Mesothelial cell of epicardium (in vitro differentiated cells): ENCODE data around the gene ARID4B. TPM values are rescaled to one million over a fixed set of nuclear protein-coding genes. Genes with fewer than 3 reads are reported as not detected.

Experiments
- DNase-seq, 2 experiments: peaks; one replicate each; pipeline ENCODE4 v3.0.0; 2021; ENCODE audit warnings: low spot score in 2 of 2; ENCODE audit not compliant: unreplicated experiment in 2 of 2
- H3K27ac Mint-ChIP-seq: 2 replicates; pipeline ENCODE4 v1.8.0; 2021; ENCODE audit warnings: mixed read lengths
- H3K27me3 Mint-ChIP-seq: 2 replicates; pipeline ENCODE4 v1.8.0; 2021; ENCODE audit warnings: low read depth, mixed read lengths
- H3K36me3 Mint-ChIP-seq: 2 replicates; pipeline ENCODE4 v1.8.0; 2021; ENCODE audit warnings: mixed read lengths
- H3K4me1 Mint-ChIP-seq: 2 replicates; pipeline ENCODE4 v1.8.0; 2021; ENCODE audit warnings: mixed read lengths
- H3K4me3 Mint-ChIP-seq: 2 replicates; pipeline ENCODE4 v1.8.0; 2021; ENCODE audit warnings: mild to moderate bottlenecking, moderate library complexity, mixed read lengths
- H3K9me3 Mint-ChIP-seq: 2 replicates; pipeline ENCODE4 v1.8.0; 2021; ENCODE audit warnings: mixed read lengths
- total RNA-seq: library from RNA; stranded (reverse); gene quantifications from 3 replicates; pipeline ENCODE4 v1.2.1, GENCODE V29; 2021
- TF ChIP-seq, protein P1 (sequence below): fragments of 200-600 bp; sonication (generic); IDR thresholded peaks from one replicate; pipeline ENCODE4 v1.5.0; 2021; ENCODE audit warnings: antibody characterized with exemption; ENCODE audit not compliant: unreplicated experiment

The ARID4B gene
- total RNA-seq, 1 donor from 2014 or later = 68.7 TPM

DNA sequence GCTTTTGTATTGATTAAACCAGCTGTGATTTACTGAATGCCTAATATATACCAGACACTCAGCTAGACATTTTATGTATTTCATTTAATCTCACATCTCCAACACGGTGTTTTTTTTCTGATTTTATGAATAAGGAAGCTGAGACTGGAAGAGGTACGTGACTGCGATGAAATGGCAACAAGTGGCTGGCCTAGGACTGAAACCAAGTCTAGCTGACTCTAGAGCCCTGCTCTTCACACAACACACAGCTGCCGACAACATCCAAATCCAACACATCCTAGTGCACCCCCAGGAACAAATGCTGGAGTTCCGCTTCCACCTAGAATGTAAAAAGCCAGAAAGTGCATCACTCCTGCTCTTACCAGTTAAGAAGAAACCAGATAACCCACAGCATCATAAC is 188.7 kb downstream of the ARID4B start:
- TF ChIP-seq, protein P1, sequence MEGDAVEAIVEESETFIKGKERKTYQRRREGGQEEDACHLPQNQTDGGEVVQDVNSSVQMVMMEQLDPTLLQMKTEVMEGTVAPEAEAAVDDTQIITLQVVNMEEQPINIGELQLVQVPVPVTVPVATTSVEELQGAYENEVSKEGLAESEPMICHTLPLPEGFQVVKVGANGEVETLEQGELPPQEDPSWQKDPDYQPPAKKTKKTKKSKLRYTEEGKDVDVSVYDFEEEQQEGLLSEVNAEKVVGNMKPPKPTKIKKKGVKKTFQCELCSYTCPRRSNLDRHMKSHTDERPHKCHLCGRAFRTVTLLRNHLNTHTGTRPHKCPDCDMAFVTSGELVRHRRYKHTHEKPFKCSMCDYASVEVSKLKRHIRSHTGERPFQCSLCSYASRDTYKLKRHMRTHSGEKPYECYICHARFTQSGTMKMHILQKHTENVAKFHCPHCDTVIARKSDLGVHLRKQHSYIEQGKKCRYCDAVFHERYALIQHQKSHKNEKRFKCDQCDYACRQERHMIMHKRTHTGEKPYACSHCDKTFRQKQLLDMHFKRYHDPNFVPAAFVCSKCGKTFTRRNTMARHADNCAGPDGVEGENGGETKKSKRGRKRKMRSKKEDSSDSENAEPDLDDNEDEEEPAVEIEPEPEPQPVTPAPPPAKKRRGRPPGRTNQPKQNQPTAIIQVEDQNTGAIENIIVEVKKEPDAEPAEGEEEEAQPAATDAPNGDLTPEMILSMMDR = no peak
- no peaks in the 10 kb centered on the region for H3K27me3 Mint-ChIP-seq
- no peak overlapping the region for H3K27ac Mint-ChIP-seq
- no peaks in the 10 kb centered on the region for H3K4me1 Mint-ChIP-seq
- no peak for DNase-seq
- H3K4me3 Mint-ChIP-seq = no peak overlapping the region
- peaks cover 58% of the 10 kb centered on the region for H3K36me3 Mint-ChIP-seq
- H3K9me3 Mint-ChIP-seq = no peaks in the 10 kb centered on the region

DNA sequence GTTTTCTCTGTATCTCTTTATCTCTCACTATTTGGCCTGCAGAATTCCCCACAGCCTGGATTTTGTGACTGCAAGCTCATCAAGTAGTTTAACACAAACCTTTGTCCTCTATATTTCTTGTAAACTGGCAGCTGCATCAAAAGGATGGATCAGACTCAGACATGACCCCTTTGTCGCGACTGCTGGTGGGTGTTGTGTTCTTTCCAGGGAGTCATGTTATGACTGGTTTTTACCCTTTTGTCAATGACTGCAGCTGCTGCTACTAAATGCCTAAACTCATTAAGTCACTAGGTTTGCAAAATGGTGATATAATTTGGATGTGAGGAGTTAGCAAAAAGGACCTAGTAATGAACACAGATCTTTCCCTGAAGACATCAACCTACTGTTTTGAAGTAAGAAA is 189.2 kb downstream of the ARID4B start:
- Mint-ChIP-seq H3K9me3 (no peaks in the 10 kb centered on the region), H3K4me1 (no peaks in the 10 kb centered on the region)

DNA sequence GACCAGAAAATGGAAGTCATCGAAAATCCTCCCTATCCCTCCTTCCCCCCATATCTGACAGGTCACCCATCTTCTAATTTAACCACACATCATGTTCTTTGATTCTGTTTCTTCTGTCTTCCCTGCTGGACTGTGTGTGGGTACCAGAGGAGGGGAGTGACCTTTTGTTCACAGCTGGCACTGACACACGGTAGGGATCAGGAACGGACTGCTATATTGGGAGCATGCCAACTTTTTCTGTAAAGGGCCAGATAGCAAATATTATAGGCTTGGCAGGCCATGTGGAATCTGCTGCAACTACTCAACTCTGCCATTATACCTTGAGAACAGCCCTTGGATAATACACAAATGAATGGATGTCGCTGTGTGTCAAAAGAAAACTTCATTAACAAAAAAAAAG is 191.9 kb downstream of the ARID4B start:
- no peaks in the 10 kb centered on the region for H3K27me3 Mint-ChIP-seq
- no peaks in the 10 kb centered on the region for H3K4me1 Mint-ChIP-seq
- H3K4me3 Mint-ChIP-seq = no peak overlapping the region
- TF ChIP-seq, protein P1 = no peak
- DNase-seq = no peak
- no peaks in the 10 kb centered on the region for H3K9me3 Mint-ChIP-seq
- H3K27ac Mint-ChIP-seq = no peak overlapping the region
- H3K36me3 Mint-ChIP-seq = peaks cover 48% of the 10 kb centered on the region

More for the DNA sequence above, 189.2 kb downstream of the ARID4B start:
- no peak for DNase-seq
- Mint-ChIP-seq H3K36me3 (peaks cover 58% of the 10 kb centered on the region), H3K27ac (no peak overlapping the region), H3K4me3 (no peak overlapping the region), H3K27me3 (no peaks in the 10 kb centered on the region)
- TF ChIP-seq, protein P1 = no peak

DNA sequence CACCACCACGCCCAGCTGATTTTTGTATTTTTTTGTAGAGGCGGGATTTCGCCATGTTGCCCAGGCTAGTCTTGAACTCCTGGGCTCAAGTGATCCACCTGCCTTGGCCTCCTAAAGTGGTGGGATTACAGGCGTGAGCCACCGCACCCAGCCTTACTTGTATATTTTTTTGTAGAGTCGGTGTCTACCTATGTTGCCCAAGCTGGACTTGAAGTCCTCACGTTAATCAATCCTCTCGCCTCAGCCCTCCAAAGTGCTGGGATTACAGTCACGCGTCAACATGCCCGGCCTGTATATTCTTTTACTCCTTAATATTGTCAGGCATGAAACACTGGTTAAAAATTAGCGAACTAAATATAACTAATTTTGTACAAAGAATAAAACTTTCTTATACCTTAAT is 193.8 kb downstream of the ARID4B start:
- TF ChIP-seq, protein P1 = no peak
- no peak overlapping the region for H3K27ac Mint-ChIP-seq
- DNase-seq = no peak
- H3K36me3 Mint-ChIP-seq = peaks cover 40% of the 10 kb centered on the region
- no peaks in the 10 kb centered on the region for H3K27me3 Mint-ChIP-seq
- H3K4me1 Mint-ChIP-seq = peaks cover under 1% of the 10 kb centered on the region
- H3K4me3 Mint-ChIP-seq = no peak overlapping the region
- no peaks in the 10 kb centered on the region for H3K9me3 Mint-ChIP-seq

DNA sequence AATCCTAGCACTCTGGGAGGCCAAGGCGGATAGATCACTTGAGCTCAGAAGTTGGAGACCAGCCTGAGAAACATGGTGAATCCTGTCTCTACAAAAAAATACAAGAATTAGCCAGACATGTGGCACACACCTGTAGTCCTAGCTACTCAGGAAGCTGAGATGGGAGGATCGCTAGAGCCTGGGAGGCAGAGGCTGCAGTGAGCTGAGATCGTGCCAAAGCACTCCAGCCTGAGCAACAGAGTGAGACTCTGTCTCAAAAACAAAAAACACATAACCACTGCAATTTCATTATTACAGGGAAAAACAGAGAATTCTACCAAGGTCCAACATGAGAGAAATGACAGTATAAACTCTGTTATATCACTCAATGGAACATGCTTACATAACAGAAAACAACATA is 194.9 kb downstream of the ARID4B start:
- H3K4me3 Mint-ChIP-seq = no peak overlapping the region
- H3K36me3 Mint-ChIP-seq = peaks cover 33% of the 10 kb centered on the region
- DNase-seq = no peak
- TF ChIP-seq, protein P1 = no peak
- no peaks in the 10 kb centered on the region for H3K27me3 Mint-ChIP-seq
- H3K4me1 Mint-ChIP-seq = peaks cover 3% of the 10 kb centered on the region
- no peaks in the 10 kb centered on the region for H3K9me3 Mint-ChIP-seq
- no peak overlapping the region for H3K27ac Mint-ChIP-seq

DNA sequence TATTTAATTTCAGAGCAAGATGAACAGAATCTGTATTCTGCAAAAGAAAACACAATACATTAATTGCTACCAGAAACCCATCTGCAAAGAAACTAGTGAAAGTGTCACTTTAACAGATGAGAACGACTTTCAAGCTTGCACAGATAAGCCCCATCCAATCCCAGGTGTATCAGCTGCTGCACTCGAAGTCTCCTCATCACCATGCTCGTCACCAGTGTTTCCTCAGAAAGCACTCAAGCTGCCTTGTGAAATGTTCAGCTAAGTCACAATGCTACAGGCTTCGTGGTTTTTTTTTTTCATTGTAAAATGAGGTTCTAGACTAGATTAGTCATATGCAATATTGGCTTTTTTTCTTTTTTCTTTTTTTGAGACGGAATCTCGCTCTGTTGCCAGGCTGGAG is 196.0 kb downstream of the ARID4B start:
- Mint-ChIP-seq H3K36me3 (peaks cover 26% of the 10 kb centered on the region), H3K9me3 (no peaks in the 10 kb centered on the region), H3K27me3 (no peaks in the 10 kb centered on the region), H3K4me1 (peaks cover 11% of the 10 kb centered on the region), H3K4me3 (no peak overlapping the region), H3K27ac (no peak overlapping the region)
- TF ChIP-seq, protein P1 = no peak
- no peak for DNase-seq
